DMS114 treated with DMSO at 0.1 percent for 48 hours (cell line): ENCODE measurements around the gene CEBPZOS.

Source experiments
- DNase-seq: peaks from one replicate; lab custom pipeline; 2025; ENCODE audit not compliant: unreplicated experiment; lab: John Stamatoyannopoulos, UW

The CEBPZOS gene

DNA sequence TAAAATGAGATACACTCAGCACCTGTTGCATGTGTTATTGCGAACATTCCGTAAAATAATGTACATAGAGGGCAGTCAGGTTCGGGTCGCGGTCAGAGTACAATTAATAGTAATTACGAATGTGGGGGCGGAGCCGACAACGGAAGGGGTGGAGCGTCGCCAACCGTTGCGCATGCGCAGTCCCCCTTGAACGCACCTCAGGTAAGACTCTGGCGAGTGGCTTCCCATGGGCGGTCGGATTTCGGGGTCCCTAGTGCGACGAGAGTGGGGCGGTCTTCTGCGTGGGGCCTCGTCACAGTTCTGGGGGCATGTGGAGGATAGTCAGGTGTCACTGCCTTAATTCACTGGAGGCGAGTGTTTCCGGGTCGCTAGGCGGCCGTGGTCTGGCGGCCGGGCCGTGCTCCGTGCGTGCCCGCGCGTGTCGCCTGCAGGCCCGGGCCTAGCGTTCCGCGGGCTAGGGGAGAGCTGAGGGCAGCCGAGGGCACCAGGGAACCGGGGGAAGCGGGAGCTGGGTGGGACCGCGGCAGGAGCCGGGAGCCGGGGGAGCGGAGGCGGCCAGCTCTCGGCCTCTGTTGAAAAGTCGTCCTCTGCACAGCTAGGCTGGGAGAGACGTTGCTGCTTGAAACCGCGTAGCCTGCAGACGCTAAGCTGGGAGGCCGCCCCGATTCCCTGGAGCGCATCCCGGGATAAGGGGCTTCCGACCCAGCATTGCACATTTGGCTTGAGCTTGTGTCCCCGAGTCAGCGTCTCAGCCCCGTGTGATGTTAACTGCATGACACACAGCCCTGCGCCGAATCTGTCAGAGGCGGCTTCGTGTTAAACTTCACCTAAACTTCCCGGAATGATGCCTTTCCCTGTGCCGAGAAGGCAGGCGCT, at the start of gene CEBPZOS:
Gene CEBPZOS (plus strand): TSS at position 177 of the 876 bp plus-strand sequence. CDS start 3,209 bp downstream, outside the sequence.
- peak; percentile 66 for DNase-seq

GRCh38 chr2:37148325-37148724, 48.0 kb upstream of the CEBPZOS start:
- no peak for DNase-seq

DNA sequence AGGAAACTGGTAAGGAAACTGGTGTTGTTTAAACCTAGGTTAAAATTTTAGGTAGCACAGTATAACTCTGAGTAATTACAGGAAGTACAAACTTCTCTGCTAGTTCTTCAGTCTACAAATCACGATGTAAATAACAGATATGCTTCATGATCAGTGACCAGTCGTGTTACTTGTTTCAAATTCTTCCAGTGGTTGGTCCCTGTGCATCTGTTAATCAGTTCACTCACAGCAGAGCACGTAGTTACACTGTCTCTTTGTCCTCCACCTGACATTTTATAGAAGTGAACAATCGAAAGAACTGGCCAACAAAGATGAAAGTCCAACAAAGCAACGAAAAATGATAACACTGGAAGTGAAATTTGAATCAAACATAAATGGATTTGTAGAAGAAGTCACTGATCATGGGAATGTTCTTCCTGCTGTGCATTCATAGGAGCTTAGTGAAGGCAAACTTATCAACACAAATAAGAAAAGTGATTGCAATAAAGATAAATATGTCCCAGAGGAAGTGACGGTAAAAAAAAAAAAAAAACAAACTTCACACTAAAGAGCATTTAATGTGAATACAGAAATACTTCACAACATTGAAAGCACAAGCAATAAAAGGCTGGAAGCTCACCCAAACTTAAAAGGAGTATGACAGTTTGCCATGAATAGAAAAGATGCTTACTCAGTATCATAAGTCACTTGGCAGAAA, 46.5 kb upstream of the CEBPZOS start:
- no peak for DNase-seq

DNA sequence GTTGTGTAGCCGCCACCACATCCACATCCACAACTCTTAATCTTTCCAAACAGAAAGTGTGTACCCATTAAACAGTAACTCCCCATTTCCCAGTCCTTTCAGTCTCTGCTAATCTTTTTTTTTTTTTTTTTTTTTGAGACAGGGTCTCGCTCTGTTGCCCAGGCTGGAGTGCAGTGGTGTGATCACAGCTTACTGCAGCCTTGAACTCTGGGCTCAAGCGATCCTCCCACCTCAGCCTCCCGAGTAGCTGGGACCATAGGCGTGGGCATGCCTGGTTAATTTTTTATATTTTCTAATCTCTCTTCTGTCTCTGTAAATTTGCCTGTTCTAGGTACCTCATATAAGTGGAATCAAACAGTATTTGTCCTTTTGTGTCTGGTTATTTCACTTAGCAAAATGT, 43.1 kb upstream of the CEBPZOS start:
- no peak for DNase-seq

DNA sequence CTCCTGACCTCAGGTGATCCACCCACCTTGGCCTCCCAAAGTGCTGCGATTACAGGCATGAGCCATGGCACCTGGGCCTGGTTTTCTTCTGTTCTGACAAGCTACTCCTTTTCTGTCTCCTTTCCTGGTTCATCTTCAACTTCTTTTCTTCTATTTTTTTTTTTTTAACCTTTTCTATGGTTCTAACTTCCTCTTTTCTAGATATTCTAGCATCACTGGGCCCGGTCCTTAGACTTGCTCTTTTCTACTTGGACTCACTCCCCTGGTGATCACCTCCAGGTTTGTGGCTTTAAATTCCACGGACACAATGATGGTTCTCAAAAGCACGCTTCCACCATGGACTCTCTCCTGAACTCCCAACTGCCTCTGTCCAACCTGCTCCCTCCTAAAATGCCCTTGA, 41.5 kb upstream of the CEBPZOS start:
- no peak for DNase-seq

DNA sequence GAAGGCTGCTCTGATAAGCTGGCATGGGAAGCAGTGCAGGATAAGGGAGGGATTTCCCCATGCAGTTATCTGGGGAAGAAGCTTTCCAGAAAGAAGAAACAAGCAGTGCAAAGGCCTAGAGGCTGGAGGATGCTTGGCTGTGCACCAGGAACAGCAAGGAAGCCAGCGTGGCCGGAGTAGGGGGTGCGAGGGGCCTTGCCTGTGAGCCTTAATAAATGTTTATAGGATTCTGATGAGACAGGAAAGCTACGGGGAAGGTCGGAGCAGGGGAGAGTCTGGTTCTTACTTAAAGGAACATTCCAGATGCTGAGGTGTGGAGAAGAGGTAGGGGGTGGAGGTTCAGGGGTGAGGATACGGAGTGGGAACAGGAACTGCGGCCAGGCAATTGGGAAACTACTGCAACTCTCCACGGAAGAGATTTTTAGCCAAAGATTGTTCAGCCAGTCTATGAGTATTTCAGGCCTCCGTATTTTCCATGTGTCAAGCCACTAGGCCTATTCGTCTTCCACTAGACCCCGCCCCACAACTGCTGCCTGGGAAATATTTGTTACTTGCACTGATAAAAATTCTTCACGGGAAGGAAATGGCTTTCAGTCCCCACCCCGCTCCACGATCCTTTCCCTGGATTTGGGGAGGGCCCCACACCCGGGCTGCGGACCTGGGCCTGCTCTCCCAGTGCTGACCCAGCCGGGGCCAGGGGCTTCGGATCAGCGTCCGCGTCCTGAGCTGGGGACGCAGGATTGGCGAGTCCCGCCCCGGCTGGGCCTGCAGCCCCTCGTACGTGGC, 40.0 kb upstream of the CEBPZOS start:
- DNase-seq, result peak; percentile 50

DNA sequence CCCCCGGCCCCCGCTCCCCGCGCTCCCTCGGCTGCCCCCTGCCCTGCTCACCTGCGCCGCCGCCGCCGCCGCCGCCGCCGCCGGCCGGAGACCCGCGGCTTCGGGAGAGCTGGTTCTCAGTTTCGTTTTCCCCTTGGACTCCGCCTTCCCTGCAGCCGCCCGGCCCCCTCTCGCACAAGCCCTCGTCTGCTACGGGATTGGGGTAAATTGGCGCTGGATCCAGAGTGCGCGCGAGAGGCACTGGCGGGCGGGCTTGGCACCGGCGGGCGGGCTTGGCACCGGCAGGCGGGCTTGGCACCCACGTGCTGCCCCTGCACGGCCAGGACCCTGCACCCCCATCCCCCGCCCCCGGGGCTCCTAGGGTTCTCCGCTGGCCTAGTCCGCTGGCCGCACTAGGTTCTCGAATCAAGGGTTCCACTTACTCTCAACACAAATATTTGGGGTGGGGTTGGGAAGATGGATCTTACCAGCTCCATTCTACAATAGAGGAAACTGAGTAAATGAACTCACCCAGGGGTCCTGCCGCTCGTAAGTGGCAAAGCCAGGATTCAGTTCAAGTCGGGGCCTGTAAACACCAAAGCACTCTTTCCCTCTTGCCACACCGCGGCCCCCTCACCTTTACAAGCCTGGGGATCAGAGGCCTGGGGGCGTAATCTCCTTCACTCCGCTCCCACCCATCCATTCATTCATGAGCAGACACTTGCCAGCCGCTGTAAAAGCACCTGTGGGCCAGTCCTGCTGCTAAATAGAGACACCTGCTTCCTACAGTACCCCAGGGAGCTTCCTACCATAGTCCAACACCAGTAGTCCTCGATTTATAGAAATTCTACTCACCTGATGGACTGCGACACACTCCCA, 39.2 kb upstream of the CEBPZOS start, which contains the start of gene EIF2AK2:
Gene EIF2AK2 (minus strand): TSS at position 124 of the 858 bp plus-strand sequence. CDS start 9,174 bp downstream, outside the sequence.
- DNase-seq, result peak; percentile 80

- no peak for DNase-seq
These were observed 31.5 kb upstream of the CEBPZOS start for GRCh38 chr2:37164757-37165156.

- DNase-seq, result no peak
These were observed 28.6 kb upstream of the CEBPZOS start for GRCh38 chr2:37167636-37168180.

DNA sequence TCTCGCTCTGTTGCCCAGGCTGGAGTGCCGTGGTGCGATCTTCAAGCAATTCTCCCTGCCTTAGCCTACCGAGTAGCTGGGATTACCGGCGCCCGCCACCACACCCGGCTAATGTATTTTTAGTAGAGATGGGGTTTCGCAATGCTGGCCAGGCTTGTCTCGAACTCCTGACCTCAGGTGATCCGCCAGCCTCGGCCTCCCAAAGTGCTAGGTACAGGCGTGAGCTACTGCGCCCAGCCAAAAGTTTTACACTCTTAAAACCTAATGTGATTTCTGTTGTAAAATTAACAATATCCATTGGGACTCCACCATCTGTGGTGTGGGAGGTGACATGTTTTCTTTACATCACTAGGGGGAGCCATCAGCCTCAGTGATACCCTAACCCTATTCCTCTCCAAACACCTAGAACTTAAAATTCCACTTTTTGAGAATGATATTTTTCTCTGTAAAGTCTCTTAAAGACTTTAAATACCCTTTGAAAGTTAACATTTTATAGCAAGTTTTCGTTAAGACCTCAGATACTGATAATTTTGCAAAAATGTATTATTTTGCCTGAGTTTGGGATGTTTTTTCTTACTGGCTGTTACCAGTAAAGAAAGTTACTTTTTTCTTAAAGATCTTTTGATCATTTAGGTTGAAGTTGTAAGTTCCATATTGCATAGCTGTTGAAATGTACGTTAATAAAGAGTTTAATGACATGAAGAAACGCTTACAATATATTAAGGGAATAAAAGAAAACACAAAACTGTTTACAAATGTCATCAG, 27.9 kb upstream of the CEBPZOS start:
- DNase-seq, result peak; percentile 54

GRCh38 chr2:37171624-37171950, 24.7 kb upstream of the CEBPZOS start:
- DNase-seq, result no peak

- no peak for DNase-seq
These were observed 22.6 kb upstream of the CEBPZOS start for GRCh38 chr2:37173741-37174140.

GRCh38 chr2:37180006-37180639, 16.2 kb upstream of the CEBPZOS start:
- DNase-seq, result no peak

DNA sequence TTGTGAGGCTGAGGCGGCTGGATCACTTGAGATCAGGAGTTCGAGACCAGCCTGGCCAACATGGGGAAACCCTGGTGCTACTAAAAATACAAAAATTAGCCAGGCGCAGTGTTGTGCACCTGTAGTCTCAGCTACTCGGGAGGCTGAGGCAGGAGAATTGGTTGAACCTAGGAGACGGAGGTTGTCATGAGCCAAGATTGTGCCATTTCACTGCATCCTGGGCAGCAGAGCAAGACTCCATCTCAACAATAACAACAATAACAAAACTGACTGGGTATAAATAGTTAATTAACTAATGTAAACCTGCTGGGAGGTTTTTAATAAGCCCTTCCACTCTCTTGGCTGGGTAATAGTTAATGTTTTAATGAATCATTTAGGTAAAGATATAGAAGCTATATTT, 15.7 kb upstream of the CEBPZOS start:
- no peak for DNase-seq

DNA sequence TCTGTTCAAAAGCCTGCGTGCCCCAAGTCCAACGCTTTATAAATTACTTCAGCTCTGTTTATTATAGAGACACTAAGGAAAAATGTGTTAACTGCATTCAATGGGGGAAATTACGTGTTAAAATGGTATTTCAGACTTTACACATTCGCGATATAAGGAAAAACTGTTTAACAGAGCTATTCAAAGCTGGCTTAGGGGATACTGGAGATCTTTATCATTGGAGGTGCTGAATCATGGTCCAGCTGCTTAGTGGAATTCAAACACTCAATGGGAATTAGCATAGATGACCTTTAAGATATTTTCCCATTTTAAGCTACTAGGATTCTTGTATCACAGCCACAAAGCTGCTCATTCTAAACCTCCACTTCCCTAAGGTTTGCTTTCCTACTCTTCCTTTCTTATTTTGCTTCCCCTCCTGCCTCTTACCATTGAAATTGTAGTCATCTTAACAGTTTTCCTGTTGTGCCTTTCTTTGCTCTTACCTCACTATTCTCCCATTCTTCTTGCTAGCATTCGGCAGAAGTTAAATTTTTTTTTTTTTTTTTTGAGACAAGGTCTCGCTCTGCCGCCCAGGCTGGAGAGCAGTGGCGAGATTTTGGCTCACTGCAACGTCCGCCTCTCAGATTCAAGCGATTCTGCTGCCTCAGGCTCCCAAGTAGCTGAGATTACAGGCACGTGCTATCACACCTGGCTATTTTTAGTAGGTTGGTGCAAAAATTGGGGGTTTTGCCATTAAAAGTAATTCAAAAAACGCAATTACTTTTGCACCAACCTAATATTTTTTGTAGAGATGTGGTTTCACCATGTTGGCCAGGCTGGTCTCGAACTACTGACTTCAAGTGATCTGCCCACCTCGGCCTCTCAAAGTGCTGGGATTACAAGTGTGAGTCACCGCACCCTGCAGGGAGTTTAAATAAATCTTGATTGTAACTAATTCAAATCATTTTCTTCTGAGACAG, 14.3 kb upstream of the CEBPZOS start:
- DNase-seq, result no peak

- DNase-seq, result no peak
These were observed 7.7 kb upstream of the CEBPZOS start, which contains the start of gene SULT6B1 for GRCh38 chr2:37188570-37188969. Gene SULT6B1, minus strand, starts transcription at chr2:37188670. Its CDS starts 30 bp downstream, at chr2:37188640.

DNA sequence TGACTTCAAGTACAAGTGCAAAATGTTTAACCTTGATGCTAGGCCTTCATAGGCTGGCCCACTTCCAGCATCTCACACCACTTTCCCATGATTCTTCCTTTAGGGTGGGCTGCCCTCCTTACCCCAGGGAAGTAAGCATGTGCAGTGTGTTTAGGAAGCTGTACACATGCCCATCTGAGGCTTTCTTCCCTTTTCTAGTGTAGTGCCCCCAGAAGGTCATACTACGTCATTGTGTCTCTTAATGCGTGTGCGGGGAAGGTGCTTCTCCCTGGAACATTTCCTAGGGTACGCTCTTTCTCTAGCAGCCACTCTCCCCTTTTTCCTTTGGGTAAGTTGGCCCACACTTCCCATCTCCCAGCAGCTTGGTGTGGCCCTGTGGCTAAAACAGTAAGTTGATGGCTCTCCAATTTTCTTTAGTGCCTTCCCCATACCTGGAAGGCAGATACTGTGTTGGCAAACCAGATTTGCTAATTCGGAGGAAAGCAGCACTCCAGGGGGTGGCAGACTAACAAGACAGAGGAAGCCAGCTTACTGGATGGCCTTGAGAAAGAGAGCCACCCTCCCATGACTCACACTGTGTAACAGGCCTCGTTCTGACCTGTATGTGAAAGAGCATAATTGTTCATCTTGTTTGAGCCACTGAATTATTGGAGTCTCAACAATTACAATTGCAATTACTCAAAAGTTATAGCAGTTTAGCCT, 6.7 kb upstream of the CEBPZOS start:
- DNase-seq, result no peak
